HG02642 (cell line): ENCODE data around the gene MCM10.
A peak's percentile ranks its signal among the peaks of the same experiment; 100 is the strongest.

Experiments
- ATAC-seq: cut with Tn5 transposase; IDR thresholded peaks from one replicate; pipeline ENCODE4 v1.9.1; 2021; ENCODE audit warnings: mild to moderate bottlenecking; ENCODE audit not compliant: unreplicated experiment, poor library complexity

The MCM10 gene

DNA sequence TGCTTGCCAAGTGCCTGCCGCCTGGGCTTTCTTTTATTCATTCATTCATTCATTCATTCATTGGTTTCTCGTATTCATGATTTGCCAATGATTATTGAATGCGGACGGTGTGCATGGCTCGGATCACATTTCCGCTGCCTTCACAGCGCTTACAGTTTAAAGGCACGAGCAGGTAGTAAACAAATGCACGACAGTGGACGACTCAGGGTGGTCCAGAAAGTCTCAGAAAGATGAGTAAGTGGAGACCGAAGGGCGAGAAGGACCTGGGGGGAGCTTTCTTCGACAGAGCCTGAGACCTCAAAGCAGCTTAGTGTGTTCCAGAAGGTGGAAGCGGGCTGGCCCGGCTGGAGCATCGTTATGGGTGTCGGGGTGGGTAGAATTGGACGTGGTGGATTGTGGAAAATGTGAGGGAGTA, 506 bp downstream of the MCM10 start:
- ATAC-seq = peak; percentile 11

- ATAC-seq = no peak
Measured at GRCh38 chr10:13163859-13164258, 2.5 kb downstream of the MCM10 start.

DNA sequence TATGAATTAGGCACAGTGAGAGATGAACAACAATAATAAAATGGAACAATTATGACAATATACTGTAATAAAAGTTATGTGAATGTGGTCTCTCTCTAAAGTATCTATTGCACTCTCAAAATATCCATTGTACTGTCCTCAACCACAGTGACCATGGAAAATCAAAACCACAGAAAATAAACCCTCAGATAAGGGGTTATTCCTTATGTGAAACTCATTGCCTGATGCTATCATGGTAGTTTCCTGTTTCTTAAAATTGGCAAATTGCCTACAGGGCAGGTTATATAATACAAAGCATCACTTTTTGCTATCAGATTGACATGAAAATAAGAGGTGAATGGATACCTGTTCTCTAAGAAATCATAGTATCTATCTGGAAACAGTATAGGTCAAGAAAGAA, 3.8 kb downstream of the MCM10 start:
- ATAC-seq = no peak

DNA sequence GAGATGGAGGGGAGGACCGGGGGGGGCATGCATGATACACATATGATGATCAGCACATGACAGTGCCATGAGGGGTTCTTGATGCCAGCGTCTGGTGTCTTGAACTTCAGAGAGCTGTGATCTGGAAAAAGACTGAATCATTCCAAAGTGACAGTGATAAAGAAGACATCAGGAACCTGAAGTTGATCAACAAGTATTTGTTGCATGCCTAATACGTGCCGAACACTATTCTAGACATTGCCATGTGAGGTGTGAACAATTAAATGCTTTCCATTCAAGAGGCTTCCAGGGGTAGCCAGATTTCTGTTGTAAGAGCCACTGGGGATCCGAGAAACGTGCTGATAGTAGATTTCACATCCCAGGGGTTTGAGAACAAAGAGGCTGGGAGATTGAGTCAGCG, 6.2 kb downstream of the MCM10 start:
- ATAC-seq = no peak

DNA sequence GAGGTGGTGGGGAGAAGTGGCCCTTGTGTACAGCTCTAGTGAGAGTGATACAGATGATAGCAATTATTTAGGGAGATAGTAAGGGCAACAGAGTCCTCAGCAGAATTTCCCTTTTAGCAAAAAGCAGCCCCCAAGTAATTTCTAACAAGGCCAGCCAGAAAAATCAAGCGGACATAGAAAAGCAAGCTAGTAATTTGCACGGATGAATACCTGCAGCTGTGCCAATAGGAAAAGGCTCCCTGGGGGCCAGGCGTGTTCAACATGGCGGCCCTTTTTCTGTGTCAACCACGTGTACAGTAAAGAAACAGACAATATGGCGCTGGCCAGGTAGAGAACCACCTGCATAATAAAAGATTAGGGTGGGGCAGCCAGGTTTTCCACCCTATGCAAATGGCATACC, 7.4 kb downstream of the MCM10 start:
- ATAC-seq = no peak

GRCh38 chr10:13173616-13174015, 12.3 kb downstream of the MCM10 start:
- ATAC-seq = no peak

GRCh38 chr10:13180788-13181187, 19.4 kb downstream of the MCM10 start:
- ATAC-seq = no peak

- ATAC-seq = no peak
Measured at GRCh38 chr10:13182424-13182823, 21.1 kb downstream of the MCM10 start.

DNA sequence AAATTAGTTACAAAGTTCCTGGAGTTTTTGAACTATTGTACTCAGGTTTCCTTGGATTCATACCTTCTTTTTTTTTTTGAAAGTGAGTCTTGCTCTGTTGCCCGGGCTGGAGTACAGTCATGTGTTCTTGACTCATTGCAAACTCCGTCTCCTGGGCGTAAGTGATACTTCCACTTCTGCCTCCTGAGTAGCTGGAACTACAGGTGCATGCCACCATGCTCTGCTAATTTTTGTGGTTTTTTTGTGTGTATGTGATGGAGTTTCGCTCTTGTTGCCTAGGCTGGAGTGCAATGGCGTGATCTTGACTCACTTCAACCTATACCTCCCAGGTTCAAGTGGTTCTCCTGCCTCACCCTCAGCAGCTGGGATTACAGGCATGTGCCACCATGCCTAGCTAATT, 22.3 kb downstream of the MCM10 start:
- peak; percentile 64 for ATAC-seq

- ATAC-seq = no peak
Measured at GRCh38 chr10:13184276-13184675, 22.9 kb downstream of the MCM10 start.

- ATAC-seq = no peak
Measured at GRCh38 chr10:13184730-13185514, 23.6 kb downstream of the MCM10 start.

- no peak for ATAC-seq
Measured at GRCh38 chr10:13187135-13187534, 25.8 kb downstream of the MCM10 start.

DNA sequence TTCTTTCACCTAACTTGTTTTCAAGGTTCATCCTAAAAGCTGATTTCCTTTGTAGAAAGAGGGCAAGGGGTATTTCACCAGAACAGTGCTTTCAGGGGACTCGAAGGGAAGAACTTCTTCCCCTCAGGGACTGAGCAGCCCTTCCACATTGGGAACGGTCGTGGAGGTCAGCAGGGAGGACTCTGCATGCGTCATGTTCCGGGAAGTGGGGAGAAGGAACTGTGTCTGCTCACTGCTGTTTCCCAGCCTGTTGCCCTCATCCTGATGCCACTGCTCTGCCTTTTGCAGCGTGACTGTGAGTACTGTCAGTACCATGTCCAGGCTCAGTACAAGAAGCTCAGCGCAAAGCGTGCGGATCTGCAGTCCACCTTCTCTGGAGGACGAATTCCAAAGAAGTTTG, 27.2 kb downstream of the MCM10 start:
- no peak for ATAC-seq

DNA sequence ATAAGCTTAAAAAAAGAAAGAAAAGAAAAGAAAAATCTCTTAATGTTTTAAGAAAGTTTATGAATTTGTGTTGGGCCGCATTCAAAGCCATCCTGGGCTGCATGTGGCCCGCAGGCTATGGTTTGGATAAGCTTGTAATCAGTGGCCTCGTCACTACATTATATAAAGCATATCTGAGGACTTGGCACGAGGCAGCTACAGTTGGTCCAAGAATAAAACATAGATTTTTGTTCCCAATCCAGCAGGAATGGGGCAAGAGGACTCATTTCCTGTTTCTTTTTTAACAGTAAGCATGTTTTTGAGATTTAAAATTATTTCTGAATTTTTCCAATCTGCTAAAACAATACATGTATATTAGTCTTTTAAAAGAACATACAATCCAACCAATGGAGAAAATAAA, 28.6 kb downstream of the MCM10 start:
- ATAC-seq = no peak

- ATAC-seq = no peak
Measured at GRCh38 chr10:13190816-13191215, 29.5 kb downstream of the MCM10 start.

DNA sequence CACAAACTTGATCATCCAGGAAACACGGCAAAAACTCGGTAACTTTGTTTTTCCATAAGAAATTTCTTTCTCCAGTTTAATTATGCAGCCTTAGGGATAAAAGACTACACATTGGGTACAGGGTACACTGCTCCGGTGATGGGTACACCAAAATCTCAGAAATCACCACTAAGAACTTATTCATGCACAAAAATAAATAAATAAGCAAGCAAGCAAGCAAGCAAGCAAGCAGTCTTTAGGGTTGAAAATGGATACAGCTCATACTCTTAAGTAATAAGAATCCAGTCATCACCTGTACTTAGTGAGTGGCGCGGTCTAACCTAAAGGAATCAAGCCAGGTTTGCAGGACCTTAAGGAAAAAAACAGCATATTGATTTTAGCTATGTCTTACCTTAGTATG, 30.0 kb downstream of the MCM10 start:
- ATAC-seq = no peak

- no peak for ATAC-seq
Measured at GRCh38 chr10:13193637-13194036, 32.3 kb downstream of the MCM10 start.

GRCh38 chr10:13195016-13195415, 33.7 kb downstream of the MCM10 start:
- no peak for ATAC-seq

DNA sequence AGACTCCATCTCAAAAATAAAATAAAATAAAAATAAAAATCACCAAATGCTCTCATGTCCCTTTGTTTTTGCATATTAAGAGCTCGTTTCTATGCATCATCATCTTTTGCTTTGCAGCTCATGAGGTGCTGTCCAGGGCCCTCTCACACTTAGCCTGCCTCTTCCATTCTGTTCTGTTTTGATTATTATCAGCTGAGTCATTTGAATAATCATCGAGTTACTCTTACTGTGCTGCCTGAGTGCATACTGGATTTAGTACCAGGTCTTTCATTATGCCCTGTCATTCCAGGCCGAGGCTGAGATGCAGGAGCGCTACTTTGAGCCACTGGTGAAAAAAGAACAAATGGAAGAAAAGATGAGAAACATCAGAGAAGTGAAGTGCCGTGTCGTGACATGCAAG, 39.8 kb downstream of the MCM10 start:
- ATAC-seq = no peak

GRCh38 chr10:13206091-13206490, 44.7 kb downstream of the MCM10 start:
- ATAC-seq = no peak

DNA sequence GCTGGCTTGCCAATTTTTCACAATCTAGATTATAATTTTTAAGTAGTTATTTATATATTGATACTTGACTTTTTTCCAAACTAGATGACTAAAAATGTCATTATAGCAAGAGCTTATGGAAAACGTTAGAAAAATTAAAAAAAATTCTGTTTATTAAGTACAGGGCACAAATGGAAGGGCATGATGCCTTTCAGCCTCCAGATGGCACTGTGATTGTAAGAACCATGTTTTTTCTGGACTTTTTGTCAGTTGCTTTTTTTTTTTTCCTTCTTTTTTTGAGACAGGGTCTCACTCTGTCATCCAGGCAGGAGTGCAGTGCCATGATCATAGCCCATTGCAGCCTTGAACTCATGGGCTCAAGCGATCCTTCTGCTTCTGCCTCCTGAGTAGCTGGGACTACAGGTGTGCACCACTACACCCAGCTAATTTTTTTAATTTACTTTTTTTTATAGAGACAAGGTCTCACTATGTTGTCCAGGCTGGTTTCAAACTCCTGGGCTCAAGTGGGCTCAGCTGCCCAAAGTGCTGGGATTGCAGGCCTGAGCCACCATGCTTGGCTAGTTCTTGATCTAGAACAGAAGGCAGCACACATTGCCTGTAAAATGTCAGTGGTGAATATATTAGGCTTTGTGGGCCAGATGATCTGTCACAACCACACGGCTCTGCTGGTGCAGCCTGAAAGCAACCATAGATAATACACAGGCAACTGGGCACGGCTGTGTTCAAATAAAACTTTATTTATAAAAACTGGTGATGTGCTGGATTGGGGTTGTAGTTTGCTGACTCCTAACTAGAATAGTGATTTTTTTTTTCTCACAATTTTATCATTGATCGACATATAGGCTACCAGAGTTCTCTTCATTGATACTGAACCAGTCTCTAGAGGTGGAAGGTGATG, 45.4 kb downstream of the MCM10 start:
- ATAC-seq = no peak

DNA sequence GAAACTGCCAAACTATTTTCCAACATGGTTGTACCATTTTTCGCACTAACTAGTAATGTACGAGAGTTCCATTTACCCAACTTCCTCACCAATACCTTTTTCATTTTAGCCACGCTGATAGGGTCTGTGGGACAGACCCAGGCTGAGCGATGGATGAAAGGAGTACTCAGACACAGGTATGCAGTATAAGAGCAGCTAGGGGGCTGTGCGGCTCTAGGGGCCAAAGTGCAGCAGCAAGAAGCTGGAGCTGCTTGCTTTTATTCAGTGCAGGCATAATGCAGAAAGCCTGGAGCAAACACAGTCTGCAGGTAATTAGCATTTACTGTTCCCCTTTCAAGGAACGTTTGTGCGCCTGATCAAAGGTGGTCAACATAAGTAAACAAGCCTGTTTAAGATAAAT, 51.8 kb downstream of the MCM10 start:
- no peak for ATAC-seq
